Fibroblast of the aortic adventitia (primary cell): ENCODE measurements around the gene CERS6. TPM values are rescaled to one million over a fixed set of nuclear protein-coding genes. Genes with fewer than 3 reads are reported as not detected.
"Not testable (repeated sequence)": the region's sequence is repeated elsewhere in the genome, so short reads cannot be mapped to it uniquely, and the experiment has no call there.

Experiments used
- DNase-seq: peaks from one replicate; pipeline ENCODE4 v3.0.0-alpha.2; 2010; ENCODE audit warnings: low read depth
- H3K4me3 ChIP-seq: 2 replicates; pipeline ENCODE4 v1.5.1; 2011; ENCODE audit warnings: low read depth, mild to moderate bottlenecking, control low read depth, low read length, moderate library complexity
- total RNA-seq: library from RNA; depleted of rRNA; stranded (reverse); fragments of >200 nt; gene quantifications from 2 replicates; pipeline ENCODE4 v1.2.3, GENCODE V29; 2012; ENCODE audit warnings: low replicate concordance
- TF ChIP-seq, protein P1 (sequence below): IDR thresholded peaks from 2 replicates; pipeline ENCODE4 v1.5.1; 2011; ENCODE audit warnings: mild to moderate bottlenecking, low read length, control low read depth, inconsistent platforms; ENCODE audit not compliant: insufficient read depth

Gene CERS6
- total RNA-seq, 1 donor: 14.2 TPM

DNA sequence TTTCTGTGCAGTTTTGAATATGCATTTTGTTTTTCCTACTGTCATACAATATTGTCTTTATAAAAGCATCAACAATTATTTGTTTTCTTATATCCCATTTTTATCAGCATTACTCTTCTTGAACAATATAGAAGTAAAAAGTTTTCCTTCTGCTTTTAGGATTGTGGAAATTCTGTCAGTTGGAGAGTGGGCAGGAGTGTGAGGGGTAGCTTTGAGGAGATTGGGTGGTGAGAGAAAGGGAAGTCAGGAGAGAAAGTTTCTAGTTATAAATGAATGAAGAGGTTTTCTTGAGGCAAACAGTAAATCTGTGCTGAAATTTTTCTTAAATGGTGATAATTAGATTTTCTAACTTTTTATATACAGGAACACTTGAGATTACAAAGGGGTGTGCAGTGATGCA, 194.7 kb downstream of the CERS6 start:
- DNase-seq: no peak
- no peak overlapping the region for H3K4me3 ChIP-seq
- TF ChIP-seq, protein P1, sequence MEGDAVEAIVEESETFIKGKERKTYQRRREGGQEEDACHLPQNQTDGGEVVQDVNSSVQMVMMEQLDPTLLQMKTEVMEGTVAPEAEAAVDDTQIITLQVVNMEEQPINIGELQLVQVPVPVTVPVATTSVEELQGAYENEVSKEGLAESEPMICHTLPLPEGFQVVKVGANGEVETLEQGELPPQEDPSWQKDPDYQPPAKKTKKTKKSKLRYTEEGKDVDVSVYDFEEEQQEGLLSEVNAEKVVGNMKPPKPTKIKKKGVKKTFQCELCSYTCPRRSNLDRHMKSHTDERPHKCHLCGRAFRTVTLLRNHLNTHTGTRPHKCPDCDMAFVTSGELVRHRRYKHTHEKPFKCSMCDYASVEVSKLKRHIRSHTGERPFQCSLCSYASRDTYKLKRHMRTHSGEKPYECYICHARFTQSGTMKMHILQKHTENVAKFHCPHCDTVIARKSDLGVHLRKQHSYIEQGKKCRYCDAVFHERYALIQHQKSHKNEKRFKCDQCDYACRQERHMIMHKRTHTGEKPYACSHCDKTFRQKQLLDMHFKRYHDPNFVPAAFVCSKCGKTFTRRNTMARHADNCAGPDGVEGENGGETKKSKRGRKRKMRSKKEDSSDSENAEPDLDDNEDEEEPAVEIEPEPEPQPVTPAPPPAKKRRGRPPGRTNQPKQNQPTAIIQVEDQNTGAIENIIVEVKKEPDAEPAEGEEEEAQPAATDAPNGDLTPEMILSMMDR: no peak

DNA sequence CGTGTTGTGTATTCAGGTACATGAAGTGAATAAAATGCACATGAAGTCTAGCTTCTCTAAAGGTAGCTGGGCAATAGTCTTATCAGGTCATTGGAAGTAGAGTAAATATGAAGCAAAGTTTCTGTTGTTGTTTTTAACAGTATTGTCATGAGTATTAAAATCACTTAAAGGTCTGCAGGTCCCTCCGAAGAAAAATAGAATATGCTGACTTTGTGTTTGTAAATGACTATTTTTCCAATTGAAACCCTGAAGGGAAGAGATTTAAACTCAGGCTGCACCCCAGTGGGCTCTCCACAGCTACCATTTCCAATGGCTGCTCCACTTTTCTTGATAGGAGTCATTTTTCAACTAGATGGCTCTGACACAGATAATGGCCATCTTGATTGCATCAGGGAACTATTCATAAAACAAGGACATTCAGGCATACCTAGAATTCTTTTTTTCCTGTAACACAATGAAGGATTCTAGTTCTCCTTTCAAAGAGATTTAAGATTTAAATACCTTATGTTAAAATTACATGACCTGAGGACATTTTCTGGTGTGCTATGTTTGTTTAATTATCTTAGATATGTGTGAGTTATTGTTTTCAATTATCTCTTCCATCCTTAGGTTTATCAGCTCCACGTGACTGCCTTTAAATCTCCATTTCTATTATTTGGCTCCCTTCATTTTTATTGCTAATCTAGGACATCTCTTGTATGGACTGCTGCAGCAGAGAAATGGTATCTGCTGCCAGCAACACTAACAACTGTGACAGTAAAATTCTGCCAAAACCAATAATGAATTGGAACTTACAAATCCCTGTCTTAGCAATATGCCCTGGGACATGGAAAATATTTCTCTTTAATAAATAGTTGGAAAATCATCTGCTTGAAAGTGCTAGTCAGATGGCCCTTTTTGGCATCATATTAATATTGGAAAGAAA, 197.2 kb downstream of the CERS6 start:
- no peak overlapping the region for H3K4me3 ChIP-seq
- TF ChIP-seq, protein P1: no peak
- no peak for DNase-seq

DNA sequence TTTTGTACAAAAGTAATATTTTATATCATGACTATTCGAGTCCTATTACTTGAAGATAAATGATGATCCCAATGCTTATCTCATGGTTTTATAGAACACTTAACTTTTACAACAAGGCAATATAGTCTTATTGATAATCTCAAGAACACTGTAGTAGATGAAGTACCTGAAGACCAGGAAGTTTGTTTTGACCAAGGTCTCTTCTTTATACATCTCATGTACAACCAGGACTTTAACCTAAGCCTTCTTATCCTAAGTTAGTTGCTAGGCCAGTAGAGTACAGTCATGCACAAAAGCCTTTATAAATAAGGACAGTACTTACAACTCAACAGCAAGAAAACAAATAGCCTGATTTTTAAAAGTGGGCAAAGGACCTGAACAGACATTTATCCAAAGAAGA, 198.6 kb downstream of the CERS6 start:
- TF ChIP-seq, protein P1: no peak
- H3K4me3 ChIP-seq: no peak overlapping the region

DNA sequence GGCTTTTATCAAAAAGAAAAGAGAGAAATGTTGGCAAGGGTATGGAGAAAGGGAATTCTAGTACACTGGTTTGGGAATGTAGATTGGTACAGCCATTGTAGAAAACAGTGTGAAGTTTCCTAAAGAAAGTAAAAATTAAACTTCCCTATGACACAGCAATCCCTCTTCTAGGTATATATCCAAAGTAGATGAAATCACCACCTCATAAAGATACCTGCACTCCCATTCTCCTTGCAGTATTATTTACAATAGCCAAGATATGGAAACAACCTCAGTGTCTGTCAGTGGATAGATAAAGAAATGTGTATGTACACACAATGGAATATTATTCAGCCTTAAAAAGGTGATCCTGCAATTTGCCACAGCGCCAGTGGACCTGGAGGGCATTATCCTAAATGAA, 199.1 kb downstream of the CERS6 start:
- TF ChIP-seq, protein P1: no peak
- no peak overlapping the region for H3K4me3 ChIP-seq
- DNase-seq: no peak

More for the DNA sequence above, 198.6 kb downstream of the CERS6 start:
- no peak for DNase-seq

DNA sequence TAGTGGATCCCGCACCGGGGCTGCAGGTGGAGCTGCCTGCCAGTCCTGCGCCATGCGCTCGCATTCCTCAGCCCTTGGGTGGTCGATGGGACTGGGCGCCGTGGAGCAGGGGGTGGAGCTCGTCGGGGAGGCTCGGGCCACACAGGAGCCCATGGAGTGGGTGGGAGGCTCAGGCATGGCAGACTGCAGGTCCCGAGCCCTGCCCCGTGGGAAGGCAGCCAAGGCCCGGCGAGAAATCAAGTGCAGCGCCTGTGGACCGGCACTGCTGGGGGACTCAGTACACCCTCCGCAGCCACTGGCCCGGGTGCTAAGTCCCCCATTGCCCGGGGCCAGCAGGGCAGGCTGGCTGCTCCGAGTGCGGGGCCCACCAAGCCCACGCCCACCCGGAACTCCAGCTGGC, 201.3 kb downstream of the CERS6 start:
- not testable (repeated sequence) for DNase-seq, H3K4me3 ChIP-seq

DNA sequence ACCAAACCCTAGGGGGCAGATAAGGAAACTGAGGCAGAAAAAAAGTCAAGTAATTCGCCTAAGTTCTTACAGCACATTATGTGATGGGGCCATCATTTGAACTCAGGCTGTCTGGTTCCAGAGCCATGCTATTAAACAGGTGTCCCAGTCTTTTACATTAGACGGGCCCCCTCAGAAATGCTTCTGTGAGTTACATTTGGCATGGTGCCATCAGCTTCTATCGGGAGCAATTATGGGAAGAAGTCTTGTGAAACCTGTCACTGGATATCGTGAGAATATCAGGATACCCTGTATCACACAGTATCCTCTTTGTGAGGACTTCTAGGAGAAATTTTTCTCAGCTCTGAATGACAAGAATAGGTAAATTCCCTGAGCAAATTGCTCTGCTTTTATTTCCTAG, 202.6 kb downstream of the CERS6 start:
- TF ChIP-seq, protein P1: no peak
- no peak overlapping the region for H3K4me3 ChIP-seq
- DNase-seq: no peak

DNA sequence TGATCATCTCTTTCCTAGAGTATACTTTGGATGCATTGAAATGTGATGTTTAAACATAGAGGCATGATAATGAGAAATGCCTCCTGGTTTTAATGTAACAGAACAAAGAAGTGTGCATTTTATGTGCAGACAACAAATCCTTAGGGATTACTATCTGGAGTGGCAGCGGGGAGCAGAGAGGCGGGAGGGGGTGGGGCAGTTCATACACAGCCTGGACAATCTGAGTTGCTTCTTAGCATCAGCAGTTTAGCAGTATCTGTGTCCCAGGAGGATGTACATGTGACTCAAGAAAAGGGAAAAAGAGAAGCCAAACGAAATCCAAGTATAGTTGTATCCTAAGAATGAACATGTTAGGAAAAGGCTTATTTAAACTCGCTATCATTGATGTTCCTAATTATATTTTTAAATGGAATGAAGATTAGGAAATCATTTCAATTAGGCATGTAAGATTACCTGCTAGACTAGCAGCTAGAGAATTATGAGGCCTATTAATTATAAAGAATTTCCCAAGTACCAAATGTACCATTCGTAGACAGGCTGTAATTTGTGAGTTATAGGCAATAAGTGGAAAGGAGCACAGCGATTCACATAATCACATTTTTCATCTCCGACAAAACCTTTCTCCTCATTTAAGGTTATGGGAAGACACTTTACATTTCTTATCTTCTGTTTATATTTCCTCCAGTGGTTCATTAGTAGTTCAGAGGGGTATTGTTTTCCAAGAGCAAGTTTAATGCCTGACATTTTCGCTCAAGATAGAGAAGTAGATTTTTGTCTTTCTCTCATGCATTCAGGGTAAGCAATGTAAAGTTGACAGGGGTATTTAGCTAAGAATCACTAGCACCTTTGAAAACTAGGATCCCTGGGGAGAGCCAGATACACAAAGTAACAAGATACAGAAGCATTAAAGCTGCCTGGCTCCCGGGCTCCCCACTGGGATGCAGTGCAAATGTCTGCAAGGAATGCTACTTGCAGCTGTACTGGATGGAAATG, 205.1 kb downstream of the CERS6 start:
- H3K4me3 ChIP-seq: no peak overlapping the region
- TF ChIP-seq, protein P1: no peak
- DNase-seq: no peak
